PFSK-1 (cell line): Measurements from ENCODE around the gene CNTN4.

Experiments used
- FOXP2 ChIP-seq: optimal IDR thresholded peaks from 2 replicates; pipeline ENCODE3; 2011; ENCODE audit warnings: borderline replicate concordance, control low read depth, inconsistent platforms; ENCODE audit not compliant: insufficient read depth; ENCODE audit errors: extremely low read length, extremely low read depth
- POLR2AphosphoS5 ChIP-seq: IDR thresholded peaks from 2 replicates; pipeline ENCODE4 v1.6.1; 2012; ENCODE audit warnings: low read depth, mild to moderate bottlenecking, control low read depth, low read length, moderate library complexity
- REST ChIP-seq, 2 experiments: IDR thresholded peaks; 2 replicates each; pipeline versions ENCODE4 v1.6.1 to v1.8.0; 2011 to 2012; ENCODE audit warnings: low read depth in 2 of 2, low read length in 2 of 2, control low read depth in 1 of 2, inconsistent platforms in 1 of 2, mild to moderate bottlenecking in 1 of 2, moderate library complexity in 1 of 2; ENCODE audit not compliant: insufficient read depth in 1 of 2
- SIN3A ChIP-seq: IDR thresholded peaks from 2 replicates; pipeline ENCODE4 v1.6.1; 2012; ENCODE audit warnings: mild to moderate bottlenecking, low read length, moderate library complexity, borderline replicate concordance; ENCODE audit not compliant: insufficient read depth
- TAF1 ChIP-seq: IDR thresholded peaks from 2 replicates; pipeline ENCODE4 v1.6.1; 2012; ENCODE audit warnings: low read length, control low read depth, borderline replicate concordance; ENCODE audit not compliant: insufficient read depth

- TF ChIP-seq POLR2AphosphoS5 = no peak
- TF ChIP-seq SIN3A = no peak
- TF ChIP-seq TAF1 = no peak
- TF ChIP-seq REST (IDR thresholded peaks at IDR 0.05; ENCODE audit: insufficient read depth in 1 of 2, low read depth in 2 of 2, low read length in 2 of 2) = no peak
- no peak for TF ChIP-seq FOXP2
These were observed 846.5 kb downstream of the CNTN4 start for GRCh38 chr3:2945121-2945520.
